K562 (cell line): Measurements from ENCODE around the gene WNT7B. TPM values are rescaled to one million over a fixed set of nuclear protein-coding genes. Genes with fewer than 3 reads are reported as not detected.

Source experiments
- BMI1 ChIP-seq: fragments of 150-350 bp; IDR thresholded peaks from 2 replicates; pipeline ENCODE4 v1.6.1; 2014; ENCODE audit warnings: low read length
- CBX2 ChIP-seq: fragments of 200-600 bp; sonication (generic); IDR thresholded peaks from one replicate; pipeline ENCODE4 v1.6.1; 2012; ENCODE audit warnings: mild to moderate bottlenecking, low read length, inconsistent platforms; ENCODE audit not compliant: insufficient read depth, poor library complexity, severe bottlenecking
- CREM ChIP-seq: IDR thresholded peaks from 2 replicates; pipeline ENCODE4 v1.6.1; 2014; ENCODE audit warnings: antibody characterized with exemption, low read depth
- DDX20 ChIP-seq: fragments of 450-650 bp; IDR thresholded peaks from 2 replicates; pipeline ENCODE4 v1.6.1; 2016; ENCODE audit warnings: missing genetic modification characterization, low read depth, mild to moderate bottlenecking, missing compliant biosample characterization, moderate library complexity
- E2F6 ChIP-seq, 2 experiments: IDR thresholded peaks; 2 replicates each; pipeline ENCODE4 v1.6.1; 2011; ENCODE audit warnings: borderline replicate concordance in 1 of 2, control low read depth in 1 of 2, low read depth in 1 of 2, low read length in 1 of 2, mild to moderate bottlenecking in 1 of 2, mixed read lengths in 1 of 2, moderate library complexity in 1 of 2; ENCODE audit not compliant: insufficient read depth in 1 of 2, insufficient read length in 1 of 2, poor library complexity in 1 of 2, severe bottlenecking in 1 of 2; ENCODE audit errors: extremely low read depth in 1 of 2
- FOXJ2 ChIP-seq: fragments of 200-800 bp; sonication (Bioruptor generic); IDR thresholded peaks from 2 replicates; pipeline ENCODE4 v1.6.1; 2016; ENCODE audit warnings: missing genetic modification characterization, missing compliant biosample characterization
- GATA2 ChIP-seq: sonication (generic); formaldehyde crosslinking; IDR thresholded peaks from 2 replicates; pipeline ENCODE4 v1.4.0; 2020; ENCODE audit warnings: mild to moderate bottlenecking, missing genetic modification reagents
- MAFG ChIP-seq: fragments of 450-650 bp; conservative IDR thresholded peaks from 2 replicates; pipeline ENCODE4 v1.6.1; 2016; ENCODE audit warnings: missing genetic modification characterization, missing compliant biosample characterization
- MYC ChIP-seq, 2 experiments: fragments of 250-450 bp in 1 of 2; sonication (Bioruptor Pico) in 1 of 2; IDR thresholded peaks; 2 replicates each; pipeline versions ENCODE4 v1.5.1 to v1.6.1; 2012 to 2021; ENCODE audit warnings: low read depth in 2 of 2, borderline replicate concordance in 1 of 2, improper control_type of control experiment in 1 of 2, low read length in 1 of 2, mild to moderate bottlenecking in 1 of 2, moderate library complexity in 1 of 2
- POLR2G ChIP-seq: fragments of 200-400 bp; formaldehyde crosslinking; IDR thresholded peaks from 2 replicates; pipeline ENCODE4 v1.6.1; 2017; ENCODE audit warnings: low read depth, mild to moderate bottlenecking, antibody characterized with exemption, low read length, moderate library complexity
- RAD51 ChIP-seq: fragments of 450-650 bp; IDR thresholded peaks from 2 replicates; pipeline ENCODE4 v1.7.1; 2016; ENCODE audit warnings: low read depth, mild to moderate bottlenecking, borderline replicate concordance
- TOE1 ChIP-seq, 2 experiments: fragments of 450-650 bp in 1 of 2; sonication (generic) in 1 of 2; formaldehyde crosslinking in 1 of 2; IDR thresholded peaks; 2 replicates each; pipeline versions ENCODE4 v1.7.1 to v1.8.0; 2016 to 2022; ENCODE audit warnings: borderline replicate concordance in 2 of 2, mild to moderate bottlenecking in 2 of 2, antibody characterized with exemption in 1 of 2, inconsistent platforms in 1 of 2, low read depth in 1 of 2, missing genetic modification reagents in 1 of 2, moderate library complexity in 1 of 2
- ZNF77 ChIP-seq: fragments of 250-450 bp; sonication (Bioruptor Pico); IDR thresholded peaks from 2 replicates; pipeline ENCODE4 v1.5.0; 2020
- polyA plus RNA-seq, 8 experiments: library from polyadenylated mRNA; depleted of rRNA in 4 of 8; stranded (reverse) in 5 of 8; unstranded in 3 of 8; fragments of >200 nt; fragmentation: Nextera tagmentation in 2 of 8; fragmentation: Illumina TruSeq in 1 of 8; extraction: Ambion mirVana in 2 of 8; extraction: Trizol in 1 of 8; gene quantifications; 2 replicates each; pipeline versions ENCODE4 v1.2.1 to v1.2.3, GENCODE V29; 2011 to 2014; ENCODE audit warnings: inconsistent platforms in 1 of 8, missing spikeins in 1 of 8
- total RNA-seq, 7 experiments: library from RNA; depleted of rRNA in 6 of 7; stranded (reverse); fragments of >200 nt in 6 of 7; fragmentation: Illumina TruSeq in 2 of 7; extraction: Trizol in 2 of 7; gene quantifications; 2 replicates each; pipeline versions ENCODE4 v1.2.1 to v1.2.3, GENCODE V29; 2011 to 2021; ENCODE audit warnings: low replicate concordance in 1 of 7
- TF ChIP-seq, protein P1 (sequence below), 2 experiments: IDR thresholded peaks; 2 replicates each; pipeline ENCODE4 v1.6.1; 2012; ENCODE audit warnings: improper control_type of control experiment in 2 of 2, low read depth in 2 of 2, low read length in 2 of 2, borderline replicate concordance in 1 of 2
- TF ChIP-seq, protein P2 (sequence below): fragments of 250-450 bp; sonication (Bioruptor Pico); IDR thresholded peaks from 2 replicates; pipeline ENCODE4 v1.8.0; 2022; ENCODE audit warnings: inconsistent platforms, mild to moderate bottlenecking, moderate library complexity, borderline replicate concordance
- TF ChIP-seq, protein P3 (sequence below): fragments of 450-650 bp; conservative IDR thresholded peaks from 2 replicates; pipeline ENCODE4 v1.6.1; 2016; ENCODE audit warnings: missing genetic modification characterization, low read depth, mild to moderate bottlenecking, control low read depth, missing compliant biosample characterization

Gene WNT7B
- total and polyA plus RNA-seq, 9 of the 15 experiments (the other 6 are each of a cell fraction or from before 2014, with no cell fraction given), result not detected

DNA sequence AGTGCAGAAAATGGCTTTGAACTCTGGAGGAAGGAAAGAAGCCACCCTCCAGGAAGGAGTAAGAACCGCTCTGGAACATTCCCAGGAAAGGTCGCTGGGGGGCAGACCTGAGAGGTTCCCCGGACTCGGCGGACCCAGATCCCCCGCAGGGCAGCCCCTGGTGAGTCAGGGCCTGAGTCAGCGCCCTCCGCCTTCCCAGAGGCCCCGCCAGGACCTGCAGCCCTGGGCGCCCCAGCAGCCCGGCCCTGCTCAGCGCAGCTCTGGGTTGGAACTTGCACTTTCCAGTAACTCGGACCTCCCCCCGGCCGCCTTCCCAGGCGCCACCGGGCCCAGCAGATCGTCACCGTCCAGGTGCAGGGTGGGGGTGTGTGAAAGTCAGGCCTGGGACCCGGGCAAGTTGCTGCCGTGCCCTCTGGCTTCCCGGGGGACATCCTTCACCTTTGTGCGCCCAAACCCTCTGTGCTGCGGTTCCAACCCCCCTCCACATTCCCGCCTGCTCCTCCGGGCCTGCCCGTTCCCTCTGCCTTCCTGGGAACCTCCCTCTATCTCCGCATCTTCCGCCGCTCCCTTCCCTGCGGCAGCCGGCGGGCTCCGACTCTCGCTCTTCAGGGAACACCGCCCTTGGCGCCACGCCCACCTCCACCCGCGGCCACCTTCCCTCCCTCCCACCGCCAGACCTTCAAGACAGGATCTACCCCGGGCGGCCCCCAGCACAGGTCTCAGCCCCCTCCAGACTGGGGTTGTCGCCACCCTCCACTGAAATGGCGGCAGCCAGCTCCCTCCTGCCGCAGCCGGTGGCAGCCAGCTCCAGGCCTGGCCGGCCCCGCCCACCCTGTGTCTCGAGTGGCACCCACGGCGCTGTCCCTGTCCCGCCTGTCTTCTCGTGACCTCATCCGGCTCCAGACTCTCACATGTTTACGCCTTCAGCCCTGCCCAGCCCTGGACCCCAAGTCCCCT lies 36.8 kb upstream of the WNT7B start (continued):
- TF ChIP-seq, protein P1, sequence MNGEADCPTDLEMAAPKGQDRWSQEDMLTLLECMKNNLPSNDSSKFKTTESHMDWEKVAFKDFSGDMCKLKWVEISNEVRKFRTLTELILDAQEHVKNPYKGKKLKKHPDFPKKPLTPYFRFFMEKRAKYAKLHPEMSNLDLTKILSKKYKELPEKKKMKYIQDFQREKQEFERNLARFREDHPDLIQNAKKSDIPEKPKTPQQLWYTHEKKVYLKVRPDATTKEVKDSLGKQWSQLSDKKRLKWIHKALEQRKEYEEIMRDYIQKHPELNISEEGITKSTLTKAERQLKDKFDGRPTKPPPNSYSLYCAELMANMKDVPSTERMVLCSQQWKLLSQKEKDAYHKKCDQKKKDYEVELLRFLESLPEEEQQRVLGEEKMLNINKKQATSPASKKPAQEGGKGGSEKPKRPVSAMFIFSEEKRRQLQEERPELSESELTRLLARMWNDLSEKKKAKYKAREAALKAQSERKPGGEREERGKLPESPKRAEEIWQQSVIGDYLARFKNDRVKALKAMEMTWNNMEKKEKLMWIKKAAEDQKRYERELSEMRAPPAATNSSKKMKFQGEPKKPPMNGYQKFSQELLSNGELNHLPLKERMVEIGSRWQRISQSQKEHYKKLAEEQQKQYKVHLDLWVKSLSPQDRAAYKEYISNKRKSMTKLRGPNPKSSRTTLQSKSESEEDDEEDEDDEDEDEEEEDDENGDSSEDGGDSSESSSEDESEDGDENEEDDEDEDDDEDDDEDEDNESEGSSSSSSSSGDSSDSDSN (IDR thresholded peaks at IDR 0.05; ENCODE audit: borderline replicate concordance in 1 of 2, low read depth in 2 of 2, low read length in 2 of 2), result peak; percentile 90 to 92; a peak in 3 of 4 replicates
- no peak for TF ChIP-seq RAD51
- no peak for TF ChIP-seq CBX2
- peak; percentile 86 for TF ChIP-seq POLR2G
- TF ChIP-seq TOE1 (IDR thresholded peaks at IDR 0.05; ENCODE audit: borderline replicate concordance), result peak; percentile 58; the same call in 1 of the 2 replicates
- TF ChIP-seq TOE1 (CRISPR knock-in tag; IDR thresholded peaks at IDR 0.05; ENCODE audit: borderline replicate concordance, low read depth), result no peak
- no peak for TF ChIP-seq BMI1
- TF ChIP-seq, protein P2, sequence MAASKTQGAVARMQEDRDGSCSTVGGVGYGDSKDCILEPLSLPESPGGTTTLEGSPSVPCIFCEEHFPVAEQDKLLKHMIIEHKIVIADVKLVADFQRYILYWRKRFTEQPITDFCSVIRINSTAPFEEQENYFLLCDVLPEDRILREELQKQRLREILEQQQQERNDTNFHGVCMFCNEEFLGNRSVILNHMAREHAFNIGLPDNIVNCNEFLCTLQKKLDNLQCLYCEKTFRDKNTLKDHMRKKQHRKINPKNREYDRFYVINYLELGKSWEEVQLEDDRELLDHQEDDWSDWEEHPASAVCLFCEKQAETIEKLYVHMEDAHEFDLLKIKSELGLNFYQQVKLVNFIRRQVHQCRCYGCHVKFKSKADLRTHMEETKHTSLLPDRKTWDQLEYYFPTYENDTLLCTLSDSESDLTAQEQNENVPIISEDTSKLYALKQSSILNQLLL (CRISPR knock-in tag), result no peak
- peak in 1 of 2 experiments; percentile 76 for TF ChIP-seq E2F6 (IDR thresholded peaks at IDR 0.05; ENCODE audit: borderline replicate concordance in 1 of 2, extremely low read depth in 1 of 2, insufficient read depth in 1 of 2, insufficient read length in 1 of 2, low read depth in 1 of 2, low read length in 1 of 2, poor library complexity in 1 of 2, severe bottlenecking in 1 of 2)
- no peak for TF ChIP-seq DDX20
- peak; percentile 59; the same call in 1 of the 2 replicates for TF ChIP-seq MAFG
- peak; percentile 47; the same call in 1 of the 2 replicates for TF ChIP-seq GATA2
- no peak for TF ChIP-seq ZNF77 (CRISPR knock-in tag)
- peak; percentile 34; the same call in 1 of the 2 replicates for TF ChIP-seq CREM
- TF ChIP-seq FOXJ2 (tag), result no peak
- TF ChIP-seq, protein P3, sequence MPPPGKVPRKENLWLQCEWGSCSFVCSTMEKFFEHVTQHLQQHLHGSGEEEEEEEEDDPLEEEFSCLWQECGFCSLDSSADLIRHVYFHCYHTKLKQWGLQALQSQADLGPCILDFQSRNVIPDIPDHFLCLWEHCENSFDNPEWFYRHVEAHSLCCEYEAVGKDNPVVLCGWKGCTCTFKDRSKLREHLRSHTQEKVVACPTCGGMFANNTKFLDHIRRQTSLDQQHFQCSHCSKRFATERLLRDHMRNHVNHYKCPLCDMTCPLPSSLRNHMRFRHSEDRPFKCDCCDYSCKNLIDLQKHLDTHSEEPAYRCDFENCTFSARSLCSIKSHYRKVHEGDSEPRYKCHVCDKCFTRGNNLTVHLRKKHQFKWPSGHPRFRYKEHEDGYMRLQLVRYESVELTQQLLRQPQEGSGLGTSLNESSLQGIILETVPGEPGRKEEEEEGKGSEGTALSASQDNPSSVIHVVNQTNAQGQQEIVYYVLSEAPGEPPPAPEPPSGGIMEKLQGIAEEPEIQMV (tag), result no peak
- TF ChIP-seq MYC (IDR thresholded peaks at IDR 0.05; ENCODE audit: low read depth, low read length), result peak; percentile 15; the same call in 1 of the 2 replicates
- TF ChIP-seq MYC (CRISPR knock-in tag; IDR thresholded peaks at IDR 0.05; ENCODE audit: borderline replicate concordance, low read depth), result no peak
